HFFc6 (cell line): Measurements from ENCODE around the gene TRABD2B. TPM values are rescaled to one million over a fixed set of nuclear protein-coding genes. Genes with fewer than 3 reads are reported as not detected.

Source experiments
- DNase-seq: peaks from one replicate; pipeline ENCODE4 v3.0.0-alpha.2; 2018
- H3K27ac Mint-ChIP-seq: 2 replicates; pipeline ENCODE4 v1.8.0; 2020; ENCODE audit warnings: mild to moderate bottlenecking, mixed read lengths
- H3K27me3 Mint-ChIP-seq: 2 replicates; pipeline ENCODE4 v1.8.0; 2021; ENCODE audit warnings: mild to moderate bottlenecking, moderate library complexity, mixed read lengths; ENCODE audit not compliant: insufficient read depth
- H3K36me3 Mint-ChIP-seq: 2 replicates; pipeline ENCODE4 v1.8.0; 2021; ENCODE audit warnings: low read depth, mixed read lengths
- H3K4me1 Mint-ChIP-seq: 2 replicates; pipeline ENCODE4 v1.8.0; 2020; ENCODE audit warnings: low read depth, mixed read lengths
- H3K4me3 Mint-ChIP-seq: 2 replicates; pipeline ENCODE4 v1.8.0; 2020; ENCODE audit warnings: mild to moderate bottlenecking, moderate library complexity, mixed read lengths
- H3K9me3 Mint-ChIP-seq: 2 replicates; pipeline ENCODE4 v1.8.0; 2020; ENCODE audit warnings: mild to moderate bottlenecking, mixed read lengths
- CTCF ChIP-seq: fragments of 200-600 bp; sonication (generic); IDR thresholded peaks from 2 replicates; pipeline ENCODE4 v1.5.0; 2021; ENCODE audit warnings: antibody characterized with exemption, mild to moderate bottlenecking
- total RNA-seq, 6 experiments: library from RNA; stranded (reverse); fragmentation: NEBNext Ultra II Directional; extraction: Animal tissue kit (Norgen Biotek cat#: 25700); gene quantifications; 2 replicates in 1 of 6; 3 replicates in 5 of 6; pipeline ENCODE4 v1.2.3, GENCODE V29; 2021

The TRABD2B gene
- total RNA-seq, 6 experiments from 2014 or later, result not detected

GRCh38 chr1:47888294-47888629 lies 108.9 kb downstream of the TRABD2B start:
- Mint-ChIP-seq H3K4me3 (no peak overlapping the region), H3K27ac (no peak overlapping the region), H3K9me3 (peaks cover 36% of the 10 kb centered on the region), H3K4me1 (no peaks in the 10 kb centered on the region), H3K27me3 (peaks cover 4% of the 10 kb centered on the region), H3K36me3 (no peaks in the 10 kb centered on the region)
- DNase-seq, result no peak
- no peak for TF ChIP-seq CTCF

- DNase-seq, result no peak
- peaks cover 40% of the 10 kb centered on the region for H3K9me3 Mint-ChIP-seq
- H3K27ac Mint-ChIP-seq, result no peak overlapping the region
- no peak for TF ChIP-seq CTCF
- peaks cover 4% of the 10 kb centered on the region for H3K27me3 Mint-ChIP-seq
- H3K36me3 Mint-ChIP-seq, result no peaks in the 10 kb centered on the region
- no peak overlapping the region for H3K4me3 Mint-ChIP-seq
- H3K4me1 Mint-ChIP-seq, result no peaks in the 10 kb centered on the region
Observed at GRCh38 chr1:47887475-47888293, 109.5 kb downstream of the TRABD2B start.

GRCh38 chr1:47887060-47887459 lies 110.1 kb downstream of the TRABD2B start:
- H3K4me3 Mint-ChIP-seq, result no peak overlapping the region
- no peak for TF ChIP-seq CTCF
- peaks cover 4% of the 10 kb centered on the region for H3K27me3 Mint-ChIP-seq
- DNase-seq, result no peak
- H3K9me3 Mint-ChIP-seq, result peaks cover 45% of the 10 kb centered on the region
- no peaks in the 10 kb centered on the region for H3K4me1 Mint-ChIP-seq
- no peaks in the 10 kb centered on the region for H3K36me3 Mint-ChIP-seq
- no peak overlapping the region for H3K27ac Mint-ChIP-seq

GRCh38 chr1:47886141-47886540 lies 111.0 kb downstream of the TRABD2B start:
- Mint-ChIP-seq H3K9me3 (peaks cover 50% of the 10 kb centered on the region), H3K4me1 (no peaks in the 10 kb centered on the region), H3K4me3 (no peak overlapping the region), H3K27me3 (peaks cover 4% of the 10 kb centered on the region), H3K36me3 (no peaks in the 10 kb centered on the region), H3K27ac (no peak overlapping the region)
- no peak for TF ChIP-seq CTCF
- DNase-seq, result no peak

- Mint-ChIP-seq H3K9me3 (peaks cover 55% of the 10 kb centered on the region), H3K4me1 (no peaks in the 10 kb centered on the region), H3K4me3 (no peak overlapping the region), H3K27me3 (peaks cover 4% of the 10 kb centered on the region), H3K36me3 (no peaks in the 10 kb centered on the region), H3K27ac (no peak overlapping the region)
- TF ChIP-seq CTCF, result no peak
- DNase-seq, result no peak
Observed at GRCh38 chr1:47885062-47885830, 111.9 kb downstream of the TRABD2B start.
